ENCODE measurements around the gene CD248. TPM values are rescaled to one million over a fixed set of nuclear protein-coding genes. Genes with fewer than 3 reads are reported as not detected.

The CD248 gene
- total and polyA plus RNA-seq, 2 experiments from 2014 or later, result 2.4 to 3.8 TPM

- Mint-ChIP-seq H3K36me3 (ENCODE audit: low read depth) (peaks cover 3% of the 10 kb centered on the region), H3K4me1 (peaks cover 32% of the 10 kb centered on the region), H3K27me3 (ENCODE audit: insufficient read depth, low read depth, poor library complexity) (peaks cover 26% of the 10 kb centered on the region), H3K27ac (no peak overlapping the region), H3K4me3 (peak overlapping the region; percentile 73), H3K9me3 (no peaks in the 10 kb centered on the region)
- Histone ChIP-seq H3K27me3 (ENCODE audit: insufficient read depth) (no peaks in the 10 kb centered on the region), H3K9me2 (ENCODE audit: insufficient read depth) (no peaks in the 10 kb centered on the region), H3K4me2 (peak overlapping the region; percentile 86), H3K79me2 (replicated peaks; ENCODE audit: insufficient read depth) (no peaks in the 10 kb centered on the region), H3K4me3 (peak overlapping the region; percentile 53), H3K27ac (ENCODE audit: low read depth) (no peak overlapping the region), H2AFZ (no peak overlapping the region; the same call in 1 of the 2 replicates), H3K4me1 (ENCODE audit: insufficient read depth) (peaks cover 9% of the 10 kb centered on the region), H3K36me3 (ENCODE audit: insufficient read depth) (no peaks in the 10 kb centered on the region), H3F3A (replicated peaks; ENCODE audit: low read depth) (0 out of 2 replicates have a peak, but pooled peaks cover 11% of the 10 kb centered on the region), H4K20me1 (replicated peaks; ENCODE audit: insufficient read depth) (no peaks in the 10 kb centered on the region; the same call in none of the 2 replicates)
- no peak for ATAC-seq
- TF ChIP-seq EZH2 (IDR thresholded peaks at IDR 0.05; ENCODE audit: low read depth, unreplicated experiment) (no peak), ETS1 (IDR thresholded peaks at IDR 0.05) (no peak), REST (IDR thresholded peaks at IDR 0.05; ENCODE audit: unreplicated experiment) (no peak), CTCF (conservative IDR thresholded peaks at IDR 0.05; ENCODE audit: low read depth in 2 of 2) (no peak), ZNF331 (CRISPR knock-in tag; IDR thresholded peaks at IDR 0.05; ENCODE audit: low read depth) (no peak), ZNF114 (CRISPR knock-in tag; IDR thresholded peaks at IDR 0.05) (no peak), CREB1 (CRISPR knock-in tag; IDR thresholded peaks at IDR 0.05; ENCODE audit: low read depth) (no peak), ZNF462 (CRISPR knock-in tag; IDR thresholded peaks at IDR 0.05) (no peak), POLR2AphosphoS5 (IDR thresholded peaks at IDR 0.05; ENCODE audit: low read depth) (no peak), JUNB (IDR thresholded peaks at IDR 0.05; ENCODE audit: unreplicated experiment) (no peak), NANOG (IDR thresholded peaks at IDR 0.05; ENCODE audit: borderline replicate concordance) (no peak), STAT1 (IDR thresholded peaks at IDR 0.05; ENCODE audit: unreplicated experiment) (no peak), EZH2phosphoT487 (IDR thresholded peaks at IDR 0.05; ENCODE audit: unreplicated experiment) (no peak)
- DNase-seq (ENCODE audit: low spot score), result peak; percentile 63
Observed at GRCh38 chr11:66279092-66279734, 37.6 kb downstream of the CD248 start.
